ENCODE results near the gene MBP.

DNA sequence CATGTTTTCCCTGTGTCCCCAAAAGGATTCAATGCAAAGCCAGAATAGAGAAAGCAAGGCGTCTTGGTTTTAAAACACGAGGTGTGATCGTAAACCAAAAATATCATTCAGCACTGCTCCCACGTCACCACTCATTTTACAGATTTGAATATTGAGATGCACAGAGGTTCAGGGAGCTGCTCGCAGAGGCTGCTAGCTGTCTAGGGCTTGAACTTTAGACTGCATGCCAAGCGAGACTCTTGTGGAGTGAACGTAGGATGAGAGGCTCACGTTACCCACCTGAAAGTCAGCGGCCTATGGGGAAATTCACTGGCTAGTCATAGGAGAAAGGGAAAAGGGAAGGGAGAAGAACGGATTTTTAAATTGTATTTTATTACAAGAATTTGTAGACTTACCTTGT is 130.1 kb downstream of the MBP start:
- TF ChIP-seq WIZ (CRISPR knock-in tag; IDR thresholded peaks at IDR 0.05) (no peak), NR2C2 (CRISPR knock-in tag; IDR thresholded peaks at IDR 0.05; ENCODE audit: borderline replicate concordance) (no peak), ZNF724P (CRISPR knock-in tag; IDR thresholded peaks at IDR 0.05; ENCODE audit: borderline replicate concordance) (no peak), FOXK2 (IDR thresholded peaks at IDR 0.05) (no peak), TBP (CRISPR knock-in tag; IDR thresholded peaks at IDR 0.05) (no peak), MLLT10 (CRISPR knock-in tag; IDR thresholded peaks at IDR 0.05) (no peak), ZNF331 (CRISPR knock-in tag; IDR thresholded peaks at IDR 0.05) (no peak)
- TF ChIP-seq, protein P1, sequence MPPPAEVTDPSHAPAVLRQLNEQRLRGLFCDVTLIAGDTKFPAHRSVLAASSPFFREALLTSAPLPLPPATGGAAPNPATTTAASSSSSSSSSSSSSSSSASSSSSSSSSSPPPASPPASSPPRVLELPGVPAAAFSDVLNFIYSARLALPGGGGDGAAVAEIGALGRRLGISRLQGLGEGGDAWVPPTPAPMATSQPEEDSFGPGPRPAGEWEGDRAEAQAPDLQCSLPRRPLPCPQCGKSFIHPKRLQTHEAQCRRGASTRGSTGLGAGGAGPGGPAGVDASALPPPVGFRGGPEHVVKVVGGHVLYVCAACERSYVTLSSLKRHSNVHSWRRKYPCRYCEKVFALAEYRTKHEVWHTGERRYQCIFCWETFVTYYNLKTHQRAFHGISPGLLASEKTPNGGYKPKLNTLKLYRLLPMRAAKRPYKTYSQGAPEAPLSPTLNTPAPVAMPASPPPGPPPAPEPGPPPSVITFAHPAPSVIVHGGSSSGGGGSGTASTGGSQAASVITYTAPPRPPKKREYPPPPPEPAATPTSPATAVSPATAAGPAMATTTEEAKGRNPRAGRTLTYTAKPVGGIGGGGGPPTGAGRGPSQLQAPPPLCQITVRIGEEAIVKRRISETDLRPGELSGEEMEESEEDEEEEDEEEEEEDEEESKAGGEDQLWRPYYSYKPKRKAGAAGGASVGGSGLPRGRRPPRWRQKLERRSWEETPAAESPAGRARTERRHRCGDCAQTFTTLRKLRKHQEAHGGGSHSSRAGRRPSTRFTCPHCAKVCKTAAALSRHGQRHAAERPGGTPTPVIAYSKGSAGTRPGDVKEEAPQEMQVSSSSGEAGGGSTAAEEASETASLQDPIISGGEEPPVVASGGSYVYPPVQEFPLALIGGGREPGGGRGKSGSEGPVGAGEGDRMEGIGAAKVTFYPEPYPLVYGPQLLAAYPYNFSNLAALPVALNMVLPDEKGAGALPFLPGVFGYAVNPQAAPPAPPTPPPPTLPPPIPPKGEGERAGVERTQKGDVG (CRISPR knock-in tag; IDR thresholded peaks at IDR 0.05; ENCODE audit: borderline replicate concordance), result no peak

Measured in HepG2 (cell line).